ENCODE results near the gene DOK6. TPM values are rescaled to one million over a fixed set of nuclear protein-coding genes. Genes with fewer than 3 reads are reported as not detected.

Gene DOK6
- total RNA-seq, 3 donors from 2014 or later: 1.0 to 1.4 (median 1.3) TPM

GRCh38 chr18:69539404-69539803, 138.7 kb downstream of the DOK6 start:
- Histone ChIP-seq H3K4me1 (no peaks in the 10 kb centered on the region), H3K27ac (no peak overlapping the region), H3K36me3 (peaks cover 5% of the 10 kb centered on the region), H3K9me3 (no peaks in the 10 kb centered on the region), H3K27me3 (no peaks in the 10 kb centered on the region), H3K4me3 (no peak overlapping the region)
- intact Hi-C loops (cut with DNase I; ENCODE audit: low total_unique reads): no loop called here
- TF ChIP-seq POLR2AphosphoS5 (IDR thresholded peaks at IDR 0.05) (no peak), POLR2A (IDR thresholded peaks at IDR 0.05) (no peak)
- TF ChIP-seq, protein P1, sequence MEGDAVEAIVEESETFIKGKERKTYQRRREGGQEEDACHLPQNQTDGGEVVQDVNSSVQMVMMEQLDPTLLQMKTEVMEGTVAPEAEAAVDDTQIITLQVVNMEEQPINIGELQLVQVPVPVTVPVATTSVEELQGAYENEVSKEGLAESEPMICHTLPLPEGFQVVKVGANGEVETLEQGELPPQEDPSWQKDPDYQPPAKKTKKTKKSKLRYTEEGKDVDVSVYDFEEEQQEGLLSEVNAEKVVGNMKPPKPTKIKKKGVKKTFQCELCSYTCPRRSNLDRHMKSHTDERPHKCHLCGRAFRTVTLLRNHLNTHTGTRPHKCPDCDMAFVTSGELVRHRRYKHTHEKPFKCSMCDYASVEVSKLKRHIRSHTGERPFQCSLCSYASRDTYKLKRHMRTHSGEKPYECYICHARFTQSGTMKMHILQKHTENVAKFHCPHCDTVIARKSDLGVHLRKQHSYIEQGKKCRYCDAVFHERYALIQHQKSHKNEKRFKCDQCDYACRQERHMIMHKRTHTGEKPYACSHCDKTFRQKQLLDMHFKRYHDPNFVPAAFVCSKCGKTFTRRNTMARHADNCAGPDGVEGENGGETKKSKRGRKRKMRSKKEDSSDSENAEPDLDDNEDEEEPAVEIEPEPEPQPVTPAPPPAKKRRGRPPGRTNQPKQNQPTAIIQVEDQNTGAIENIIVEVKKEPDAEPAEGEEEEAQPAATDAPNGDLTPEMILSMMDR (IDR thresholded peaks at IDR 0.05): no peak
- no peak for DNase-seq (ENCODE audit: low spot score in 2 of 2)

GRCh38 chr18:69556228-69556627, 155.5 kb downstream of the DOK6 start:
- DNase-seq (ENCODE audit: low spot score in 2 of 2): no peak
- Histone ChIP-seq H3K4me1 (no peaks in the 10 kb centered on the region), H3K36me3 (no peaks in the 10 kb centered on the region), H3K9me3 (no peaks in the 10 kb centered on the region), H3K4me3 (no peak overlapping the region), H3K27me3 (no peaks in the 10 kb centered on the region), H3K27ac (no peak overlapping the region)
- TF ChIP-seq POLR2A (IDR thresholded peaks at IDR 0.05) (no peak), POLR2AphosphoS5 (IDR thresholded peaks at IDR 0.05) (no peak)
- TF ChIP-seq, protein P1 (IDR thresholded peaks at IDR 0.05): no peak
- intact Hi-C loops (cut with DNase I; ENCODE audit: low total_unique reads): loop anchor here (10.0 kb wide), 1 partner anchor 1451 kb away; no protein-coding TSS in a partner anchor

DNA sequence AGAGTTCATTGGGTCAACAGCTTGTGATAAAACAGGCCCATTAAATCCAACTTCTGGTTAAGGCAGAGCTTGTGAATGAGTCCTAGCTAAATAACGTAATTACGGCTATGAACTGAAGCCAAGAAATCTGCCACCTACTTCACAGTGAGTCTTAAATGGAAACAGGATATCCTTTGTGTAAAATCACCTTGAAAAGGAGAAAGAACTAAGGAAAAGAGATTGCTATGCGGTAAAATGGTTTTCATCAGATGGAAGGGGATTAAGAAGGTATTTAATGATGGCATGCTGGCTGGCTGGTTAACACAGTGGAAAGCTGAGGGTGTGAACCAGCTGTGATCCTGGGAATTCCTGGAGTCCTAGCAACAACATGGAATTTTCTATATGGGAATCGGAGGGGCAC, 156.6 kb downstream of the DOK6 start:
- no peak for TF ChIP-seq POLR2A (IDR thresholded peaks at IDR 0.05)
- no peak for TF ChIP-seq POLR2AphosphoS5 (IDR thresholded peaks at IDR 0.05)
- TF ChIP-seq, protein P1 (IDR thresholded peaks at IDR 0.05): no peak
- Histone ChIP-seq H3K36me3 (no peaks in the 10 kb centered on the region), H3K27me3 (no peaks in the 10 kb centered on the region), H3K27ac (no peak overlapping the region), H3K4me1 (no peaks in the 10 kb centered on the region), H3K9me3 (no peaks in the 10 kb centered on the region), H3K4me3 (no peak overlapping the region)
- intact Hi-C loops (cut with DNase I; ENCODE audit: low total_unique reads): loop anchor here (10.0 kb wide), 1 partner anchor 1452 kb away; no protein-coding TSS in a partner anchor
- no peak for DNase-seq (ENCODE audit: low spot score in 2 of 2)

GRCh38 chr18:69558052-69558451, 157.4 kb downstream of the DOK6 start:
- Histone ChIP-seq H3K27ac (no peak overlapping the region), H3K36me3 (no peaks in the 10 kb centered on the region), H3K4me3 (no peak overlapping the region), H3K4me1 (no peaks in the 10 kb centered on the region), H3K27me3 (no peaks in the 10 kb centered on the region), H3K9me3 (no peaks in the 10 kb centered on the region)
- intact Hi-C loops (cut with DNase I; ENCODE audit: low total_unique reads): loop anchor here (10.0 kb wide), 1 partner anchor 1453 kb away; no protein-coding TSS in a partner anchor
- DNase-seq (ENCODE audit: low spot score in 2 of 2): no peak
- TF ChIP-seq POLR2A (IDR thresholded peaks at IDR 0.05): no peak
- TF ChIP-seq POLR2AphosphoS5 (IDR thresholded peaks at IDR 0.05): no peak
- TF ChIP-seq, protein P1 (IDR thresholded peaks at IDR 0.05): no peak

GRCh38 chr18:69559604-69560003, 158.9 kb downstream of the DOK6 start:
- H3K9me3 ChIP-seq: no peaks in the 10 kb centered on the region
- intact Hi-C loops (cut with DNase I; ENCODE audit: low total_unique reads): loop anchor here (10.0 kb wide), 1 partner anchor 1455 kb away; no protein-coding TSS in a partner anchor
- H3K4me3 ChIP-seq: no peak overlapping the region
- no peak overlapping the region for H3K27ac ChIP-seq
- no peaks in the 10 kb centered on the region for H3K27me3 ChIP-seq
- TF ChIP-seq POLR2A (IDR thresholded peaks at IDR 0.05) (no peak), POLR2AphosphoS5 (IDR thresholded peaks at IDR 0.05) (no peak)
- TF ChIP-seq, protein P1 (IDR thresholded peaks at IDR 0.05): no peak
- H3K36me3 ChIP-seq: no peaks in the 10 kb centered on the region
- no peak for DNase-seq (ENCODE audit: low spot score in 2 of 2)
- H3K4me1 ChIP-seq: no peaks in the 10 kb centered on the region
